Stimulated activated effector memory CD8-positive, alpha-beta T cell treated with anti-CD3 and anti-CD28 coated beads, Interleukin-12 subunit alpha, Interleukin-12 subunit beta, amount 100 ng/mL, for 72 hours (primary cell): ENCODE data around the gene C14orf119.
A peak's percentile ranks its signal among the peaks of the same experiment; 100 is the strongest.

Experiments used
- ATAC-seq: fragments of 150-1000 bp; cut with Tn5 transposase; 2 replicates; pipeline ENCODE4 v1.10.0; 2021
- DNase-seq, 2 donors: peaks; one replicate each; pipeline ENCODE4 v3.0.0; 2021 to 2022; ENCODE audit warnings: low spot score in 2 of 2
- H3K27ac Mint-ChIP-seq: one replicate; pipeline ENCODE4 v1.8.0; 2022; ENCODE audit warnings: mild to moderate bottlenecking, mixed read lengths
- H3K36me3 Mint-ChIP-seq: one replicate; pipeline ENCODE4 v1.8.0; 2022; ENCODE audit warnings: mild to moderate bottlenecking, mixed read lengths
- H3K4me1 Mint-ChIP-seq: one replicate; pipeline ENCODE4 v1.8.0; 2022; ENCODE audit warnings: mixed read lengths
- H3K4me3 Mint-ChIP-seq: one replicate; pipeline ENCODE4 v1.8.0; 2022; ENCODE audit warnings: mild to moderate bottlenecking, mixed read lengths
- H3K9me3 Mint-ChIP-seq: one replicate; pipeline ENCODE4 v1.8.0; 2022; ENCODE audit warnings: mixed read lengths

Gene C14orf119

GRCh38 chr14:23095196-23096108 is at the start of gene C14orf119:
C14orf119 (plus strand) TSS chr14:23095505; CDS start chr14:23097659, 2,154 bp downstream.
- Mint-ChIP-seq H3K36me3 (peaks cover 31% of the 10 kb centered on the region), H3K4me3 (no peak within 1 kb of the TSS), H3K27ac (no peak within 1 kb of the TSS), H3K9me3 (no peaks in the 10 kb centered on the region), H3K4me1 (peaks cover 23% of the 10 kb centered on the region)
- peak; percentile 95 for ATAC-seq
- DNase-seq = no peak

GRCh38 chr14:23047034-23047634 is 48.2 kb upstream of the C14orf119 start:
- ATAC-seq = no peak
- Mint-ChIP-seq H3K9me3 (no peaks in the 10 kb centered on the region), H3K27ac (no peak overlapping the region), H3K36me3 (no peaks in the 10 kb centered on the region), H3K4me3 (no peak overlapping the region), H3K4me1 (no peaks in the 10 kb centered on the region)
- no peak for DNase-seq

GRCh38 chr14:23047751-23048693 is 47.3 kb upstream of the C14orf119 start:
- Mint-ChIP-seq H3K36me3 (no peaks in the 10 kb centered on the region), H3K4me3 (no peak overlapping the region), H3K27ac (no peak overlapping the region), H3K9me3 (no peaks in the 10 kb centered on the region), H3K4me1 (no peaks in the 10 kb centered on the region)
- no peak for ATAC-seq
- no peak for DNase-seq

- DNase-seq (no peak), ATAC-seq (no peak)
- H3K4me3 Mint-ChIP-seq = no peak overlapping the region
- no peak overlapping the region for H3K27ac Mint-ChIP-seq
- no peaks in the 10 kb centered on the region for H3K36me3 Mint-ChIP-seq
- no peaks in the 10 kb centered on the region for H3K4me1 Mint-ChIP-seq
- H3K9me3 Mint-ChIP-seq = no peaks in the 10 kb centered on the region
These were observed 46.3 kb upstream of the C14orf119 start for GRCh38 chr14:23049011-23049410.

GRCh38 chr14:23051141-23052057 is 43.9 kb upstream of the C14orf119 start:
- DNase-seq (no peak), ATAC-seq (no peak)
- H3K9me3 Mint-ChIP-seq = no peaks in the 10 kb centered on the region
- no peak overlapping the region for H3K4me3 Mint-ChIP-seq
- peaks cover 13% of the 10 kb centered on the region for H3K4me1 Mint-ChIP-seq
- no peak overlapping the region for H3K27ac Mint-ChIP-seq
- H3K36me3 Mint-ChIP-seq = no peaks in the 10 kb centered on the region

- ATAC-seq (no peak), DNase-seq (no peak)
- no peak overlapping the region for H3K27ac Mint-ChIP-seq
- no peaks in the 10 kb centered on the region for H3K9me3 Mint-ChIP-seq
- H3K36me3 Mint-ChIP-seq = no peaks in the 10 kb centered on the region
- H3K4me1 Mint-ChIP-seq = peaks cover 21% of the 10 kb centered on the region
- no peak overlapping the region for H3K4me3 Mint-ChIP-seq
These were observed 43.1 kb upstream of the C14orf119 start for GRCh38 chr14:23052182-23052623.

GRCh38 chr14:23052671-23053070 is 42.6 kb upstream of the C14orf119 start:
- H3K4me3 Mint-ChIP-seq = no peak overlapping the region
- no peak overlapping the region for H3K27ac Mint-ChIP-seq
- H3K9me3 Mint-ChIP-seq = no peaks in the 10 kb centered on the region

GRCh38 chr14:23053426-23053825 is 41.9 kb upstream of the C14orf119 start:
- ATAC-seq (no peak), DNase-seq (no peak)
- no peak overlapping the region for H3K4me3 Mint-ChIP-seq
- no peaks in the 10 kb centered on the region for H3K9me3 Mint-ChIP-seq
- peaks cover 27% of the 10 kb centered on the region for H3K4me1 Mint-ChIP-seq
- H3K36me3 Mint-ChIP-seq = peaks cover 7% of the 10 kb centered on the region
- no peak overlapping the region for H3K27ac Mint-ChIP-seq

More at GRCh38 chr14:23052671-23053070, 42.6 kb upstream of the C14orf119 start:
- DNase-seq (no peak), ATAC-seq (no peak)
- H3K36me3 Mint-ChIP-seq = no peaks in the 10 kb centered on the region
- peaks cover 21% of the 10 kb centered on the region for H3K4me1 Mint-ChIP-seq

- ATAC-seq = no peak
- no peak overlapping the region for H3K4me3 Mint-ChIP-seq
- no peaks in the 10 kb centered on the region for H3K9me3 Mint-ChIP-seq
- peaks cover 27% of the 10 kb centered on the region for H3K4me1 Mint-ChIP-seq
- peaks cover 15% of the 10 kb centered on the region for H3K36me3 Mint-ChIP-seq
- peak in 1 of 2 donors; percentile 52 for DNase-seq
- no peak overlapping the region for H3K27ac Mint-ChIP-seq
These were observed 41.1 kb upstream of the C14orf119 start for GRCh38 chr14:23054000-23054811.

GRCh38 chr14:23055147-23055550 is 40.2 kb upstream of the C14orf119 start:
- peaks cover 24% of the 10 kb centered on the region for H3K36me3 Mint-ChIP-seq
- H3K27ac Mint-ChIP-seq = no peak overlapping the region
- no peak overlapping the region for H3K4me3 Mint-ChIP-seq
- DNase-seq = no peak
- ATAC-seq = no peak
- H3K4me1 Mint-ChIP-seq = peaks cover 27% of the 10 kb centered on the region
- no peaks in the 10 kb centered on the region for H3K9me3 Mint-ChIP-seq

- H3K4me1 Mint-ChIP-seq = peaks cover 27% of the 10 kb centered on the region
- H3K9me3 Mint-ChIP-seq = no peaks in the 10 kb centered on the region
- no peak for DNase-seq
- H3K27ac Mint-ChIP-seq = peak overlapping the region; percentile 60
- no peak for ATAC-seq
- peaks cover 30% of the 10 kb centered on the region for H3K36me3 Mint-ChIP-seq
- H3K4me3 Mint-ChIP-seq = peak overlapping the region; percentile 76
These were observed 39.6 kb upstream of the C14orf119 start for GRCh38 chr14:23055621-23056144.

GRCh38 chr14:23056145-23056955 is 39.0 kb upstream of the C14orf119 start:
- DNase-seq (peak; percentile 55 to 77), ATAC-seq (peak; percentile 76)
- peaks cover 36% of the 10 kb centered on the region for H3K36me3 Mint-ChIP-seq
- H3K9me3 Mint-ChIP-seq = no peaks in the 10 kb centered on the region
- H3K27ac Mint-ChIP-seq = peak overlapping the region; percentile 60
- peaks cover 27% of the 10 kb centered on the region for H3K4me1 Mint-ChIP-seq
- peak overlapping the region; percentile 76 for H3K4me3 Mint-ChIP-seq
